DOHH2 (cell line): ENCODE results near the gene ITGAL.

Experiments used
- EZH2phosphoT487 ChIP-seq: fragments of 200-600 bp; sonication (generic); IDR thresholded peaks from 2 replicates; pipeline ENCODE4 v1.6.1; 2017; ENCODE audit warnings: borderline replicate concordance, mild to moderate bottlenecking, antibody characterized with exemption, low read length, moderate library complexity, mixed read lengths
- TF ChIP-seq, protein P1 (sequence below): fragments of 200-600 bp; sonication (generic); IDR thresholded peaks from one replicate; pipeline ENCODE4 v1.5.1; 2014; ENCODE audit warnings: antibody characterized with exemption, mild to moderate bottlenecking, low read depth, low read length; ENCODE audit not compliant: poor library complexity, severe bottlenecking

DNA sequence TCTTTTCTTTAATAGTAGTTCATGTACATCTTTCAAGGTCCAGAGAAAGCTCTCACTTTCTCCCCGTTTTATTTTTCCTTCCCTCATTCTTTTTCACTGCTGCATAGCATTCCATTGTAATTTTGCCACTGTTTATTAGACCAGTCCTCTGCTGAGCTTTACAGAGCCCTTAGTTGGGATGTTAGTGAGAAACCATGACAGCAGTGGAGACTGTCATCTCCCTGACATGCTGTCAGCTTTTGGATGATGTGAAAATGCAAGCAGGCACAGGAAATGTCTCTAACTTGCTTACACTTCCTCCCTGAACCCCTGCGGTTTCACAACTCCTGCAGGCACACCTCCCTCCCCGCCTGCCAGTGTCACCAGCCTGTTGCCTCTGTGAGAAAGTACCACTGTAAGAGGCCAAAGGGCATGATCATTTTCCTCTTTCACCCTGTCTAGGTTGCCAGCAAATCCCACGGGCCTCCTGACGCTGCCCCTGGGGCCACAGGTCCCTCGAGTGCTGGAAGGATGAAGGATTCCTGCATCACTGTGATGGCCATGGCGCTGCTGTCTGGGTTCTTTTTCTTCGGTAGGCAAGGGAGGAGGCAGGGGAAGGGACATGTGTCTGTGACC is at the start of gene ITGAL:
- TF ChIP-seq, protein P1, sequence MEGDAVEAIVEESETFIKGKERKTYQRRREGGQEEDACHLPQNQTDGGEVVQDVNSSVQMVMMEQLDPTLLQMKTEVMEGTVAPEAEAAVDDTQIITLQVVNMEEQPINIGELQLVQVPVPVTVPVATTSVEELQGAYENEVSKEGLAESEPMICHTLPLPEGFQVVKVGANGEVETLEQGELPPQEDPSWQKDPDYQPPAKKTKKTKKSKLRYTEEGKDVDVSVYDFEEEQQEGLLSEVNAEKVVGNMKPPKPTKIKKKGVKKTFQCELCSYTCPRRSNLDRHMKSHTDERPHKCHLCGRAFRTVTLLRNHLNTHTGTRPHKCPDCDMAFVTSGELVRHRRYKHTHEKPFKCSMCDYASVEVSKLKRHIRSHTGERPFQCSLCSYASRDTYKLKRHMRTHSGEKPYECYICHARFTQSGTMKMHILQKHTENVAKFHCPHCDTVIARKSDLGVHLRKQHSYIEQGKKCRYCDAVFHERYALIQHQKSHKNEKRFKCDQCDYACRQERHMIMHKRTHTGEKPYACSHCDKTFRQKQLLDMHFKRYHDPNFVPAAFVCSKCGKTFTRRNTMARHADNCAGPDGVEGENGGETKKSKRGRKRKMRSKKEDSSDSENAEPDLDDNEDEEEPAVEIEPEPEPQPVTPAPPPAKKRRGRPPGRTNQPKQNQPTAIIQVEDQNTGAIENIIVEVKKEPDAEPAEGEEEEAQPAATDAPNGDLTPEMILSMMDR: no peak
- TF ChIP-seq EZH2phosphoT487: no peak
